GM10847 (cell line): ENCODE measurements around the gene VARS2.

Experiments
- POLR2A ChIP-seq: IDR thresholded peaks from 2 replicates; pipeline ENCODE4 v1.6.1; 2011; ENCODE audit not compliant: insufficient read length; ENCODE audit errors: extremely low read depth

Gene VARS2

GRCh38 chr6:30891450-30891723, 22.7 kb upstream of the VARS2 start:
- TF ChIP-seq POLR2A: no peak

GRCh38 chr6:30891816-30892538, 22.1 kb upstream of the VARS2 start:
- no peak for TF ChIP-seq POLR2A

GRCh38 chr6:30893001-30893591, 20.9 kb upstream of the VARS2 start:
- no peak for TF ChIP-seq POLR2A

GRCh38 chr6:30893666-30894065, 20.4 kb upstream of the VARS2 start:
- no peak for TF ChIP-seq POLR2A

- no peak for TF ChIP-seq POLR2A
These were observed 19.7 kb upstream of the VARS2 start for GRCh38 chr6:30894381-30894780.

GRCh38 chr6:30894935-30895334, 19.1 kb upstream of the VARS2 start:
- no peak for TF ChIP-seq POLR2A

GRCh38 chr6:30895343-30895742, 18.7 kb upstream of the VARS2 start:
- no peak for TF ChIP-seq POLR2A

- no peak for TF ChIP-seq POLR2A
These were observed 17.5 kb upstream of the VARS2 start for GRCh38 chr6:30896541-30896940.

- TF ChIP-seq POLR2A: no peak
These were observed 16.2 kb upstream of the VARS2 start for GRCh38 chr6:30897882-30898281.

GRCh38 chr6:30898750-30899360, 15.2 kb upstream of the VARS2 start:
- TF ChIP-seq POLR2A: no peak

- no peak for TF ChIP-seq POLR2A
These were observed 13.1 kb upstream of the VARS2 start for GRCh38 chr6:30900863-30901417.

GRCh38 chr6:30901436-30901835, 12.6 kb upstream of the VARS2 start:
- no peak for TF ChIP-seq POLR2A

- TF ChIP-seq POLR2A: no peak
These were observed 11.3 kb upstream of the VARS2 start for GRCh38 chr6:30902709-30903108.

GRCh38 chr6:30903236-30903635, 10.8 kb upstream of the VARS2 start:
- TF ChIP-seq POLR2A: no peak

- TF ChIP-seq POLR2A: peak; percentile 34
These were observed 6.1 kb upstream of the VARS2 start, which contains the start of gene GTF2H4 for GRCh38 chr6:30907758-30908591. GTF2H4 (plus strand) TSS chr6:30908207.

GRCh38 chr6:30908700-30909099, 5.3 kb upstream of the VARS2 start:
- TF ChIP-seq POLR2A: no peak
